ENCODE data around the gene MIOX. TPM values are rescaled to one million over a fixed set of nuclear protein-coding genes. Genes with fewer than 3 reads are reported as not detected.

MIOX gene
- total and polyA plus RNA-seq, 9 of the 15 experiments (the other 6 are each of a cell fraction or from before 2014, with no cell fraction given) = 0.08 TPM; not detected in 8

DNA sequence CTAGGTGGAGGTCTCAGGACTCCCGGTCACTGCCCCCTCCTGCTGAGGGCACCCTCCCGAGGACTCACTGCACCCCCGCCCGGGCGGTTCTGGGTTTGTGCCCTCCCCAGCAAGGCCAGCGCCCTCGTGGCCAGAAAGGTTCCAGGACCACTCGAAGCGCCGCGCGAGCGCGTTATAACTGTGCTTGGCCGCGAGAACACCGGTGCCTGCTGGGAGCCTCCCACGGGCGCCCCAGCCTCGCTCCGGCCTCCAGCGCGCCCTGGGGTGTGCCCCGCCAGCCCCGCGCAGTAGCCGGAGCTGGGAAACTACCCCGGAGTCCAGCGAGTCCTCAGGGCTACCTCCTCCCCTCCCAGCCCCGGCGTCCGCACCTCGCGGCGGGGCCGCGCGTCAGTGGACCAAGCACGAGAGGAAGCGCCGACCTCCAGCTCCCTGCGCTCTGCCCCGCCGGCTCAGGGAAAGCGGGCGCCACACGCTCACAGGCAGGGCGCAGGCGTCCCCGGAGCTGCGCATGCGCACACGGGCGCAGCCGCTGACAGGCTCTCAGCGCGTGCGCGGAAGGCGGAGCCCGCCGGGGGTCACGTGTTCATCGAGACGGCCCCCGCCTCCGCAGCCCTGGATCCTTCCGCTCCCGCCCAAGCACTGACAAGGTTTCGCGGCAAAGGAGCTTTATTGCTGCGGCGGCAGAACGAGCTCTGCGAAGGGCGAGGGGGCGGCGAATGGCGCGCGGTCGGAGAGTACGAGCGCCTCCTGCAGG, 38.6 kb downstream of the MIOX start, which contains the start of gene SCO2 (continued):
- peak; percentile 46 for TF ChIP-seq POLR2AphosphoS5 (IDR thresholded peaks at IDR 0.05; ENCODE audit: control insufficient read depth, insufficient read depth, low read depth, low read length)
- no peak for TF ChIP-seq ELF4 (CRISPR knock-in tag; IDR thresholded peaks at IDR 0.05)
- TF ChIP-seq RFX1 (IDR thresholded peaks at IDR 0.05) = no peak
- no peak for TF ChIP-seq POLR3A (IDR thresholded peaks at IDR 0.05; ENCODE audit: borderline replicate concordance, extremely low read depth, insufficient read depth, insufficient read length)
- no peak for TF ChIP-seq ZNF668 (CRISPR knock-in tag; IDR thresholded peaks at IDR 0.05)
- TF ChIP-seq LCOR (CRISPR knock-in tag; IDR thresholded peaks at IDR 0.05) = peak; percentile 67; the same call in 1 of the 2 replicates
- TF ChIP-seq, protein P1, sequence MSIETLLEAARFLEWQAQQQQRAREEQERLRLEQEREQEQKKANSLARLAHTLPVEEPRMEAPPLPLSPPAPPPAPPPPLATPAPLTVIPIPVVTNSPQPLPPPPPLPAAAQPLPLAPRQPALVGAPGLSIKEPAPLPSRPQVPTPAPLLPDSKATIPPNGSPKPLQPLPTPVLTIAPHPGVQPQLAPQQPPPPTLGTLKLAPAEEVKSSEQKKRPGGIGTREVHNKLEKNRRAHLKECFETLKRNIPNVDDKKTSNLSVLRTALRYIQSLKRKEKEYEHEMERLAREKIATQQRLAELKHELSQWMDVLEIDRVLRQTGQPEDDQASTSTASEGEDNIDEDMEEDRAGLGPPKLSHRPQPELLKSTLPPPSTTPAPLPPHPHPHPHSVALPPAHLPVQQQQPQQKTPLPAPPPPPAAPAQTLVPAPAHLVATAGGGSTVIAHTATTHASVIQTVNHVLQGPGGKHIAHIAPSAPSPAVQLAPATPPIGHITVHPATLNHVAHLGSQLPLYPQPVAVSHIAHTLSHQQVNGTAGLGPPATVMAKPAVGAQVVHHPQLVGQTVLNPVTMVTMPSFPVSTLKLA (conservative IDR thresholded peaks at IDR 0.05) = peak; percentile 77 to 87
- TF ChIP-seq, protein P2, sequence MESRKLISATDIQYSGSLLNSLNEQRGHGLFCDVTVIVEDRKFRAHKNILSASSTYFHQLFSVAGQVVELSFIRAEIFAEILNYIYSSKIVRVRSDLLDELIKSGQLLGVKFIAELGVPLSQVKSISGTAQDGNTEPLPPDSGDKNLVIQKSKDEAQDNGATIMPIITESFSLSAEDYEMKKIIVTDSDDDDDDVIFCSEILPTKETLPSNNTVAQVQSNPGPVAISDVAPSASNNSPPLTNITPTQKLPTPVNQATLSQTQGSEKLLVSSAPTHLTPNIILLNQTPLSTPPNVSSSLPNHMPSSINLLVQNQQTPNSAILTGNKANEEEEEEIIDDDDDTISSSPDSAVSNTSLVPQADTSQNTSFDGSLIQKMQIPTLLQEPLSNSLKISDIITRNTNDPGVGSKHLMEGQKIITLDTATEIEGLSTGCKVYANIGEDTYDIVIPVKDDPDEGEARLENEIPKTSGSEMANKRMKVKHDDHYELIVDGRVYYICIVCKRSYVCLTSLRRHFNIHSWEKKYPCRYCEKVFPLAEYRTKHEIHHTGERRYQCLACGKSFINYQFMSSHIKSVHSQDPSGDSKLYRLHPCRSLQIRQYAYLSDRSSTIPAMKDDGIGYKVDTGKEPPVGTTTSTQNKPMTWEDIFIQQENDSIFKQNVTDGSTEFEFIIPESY (CRISPR knock-in tag; IDR thresholded peaks at IDR 0.05) = peak; percentile 68; the same call in 1 of the 2 replicates
- TF ChIP-seq, protein P3, sequence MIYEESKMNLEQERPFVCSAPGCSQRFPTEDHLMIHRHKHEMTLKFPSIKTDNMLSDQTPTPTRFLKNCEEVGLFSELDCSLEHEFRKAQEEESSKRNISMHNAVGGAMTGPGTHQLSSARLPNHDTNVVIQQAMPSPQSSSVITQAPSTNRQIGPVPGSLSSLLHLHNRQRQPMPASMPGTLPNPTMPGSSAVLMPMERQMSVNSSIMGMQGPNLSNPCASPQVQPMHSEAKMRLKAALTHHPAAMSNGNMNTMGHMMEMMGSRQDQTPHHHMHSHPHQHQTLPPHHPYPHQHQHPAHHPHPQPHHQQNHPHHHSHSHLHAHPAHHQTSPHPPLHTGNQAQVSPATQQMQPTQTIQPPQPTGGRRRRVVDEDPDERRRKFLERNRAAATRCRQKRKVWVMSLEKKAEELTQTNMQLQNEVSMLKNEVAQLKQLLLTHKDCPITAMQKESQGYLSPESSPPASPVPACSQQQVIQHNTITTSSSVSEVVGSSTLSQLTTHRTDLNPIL (CRISPR knock-in tag; IDR thresholded peaks at IDR 0.05) = no peak
- TF ChIP-seq ARNT (IDR thresholded peaks at IDR 0.05) = no peak
- TF ChIP-seq NCOA4 (IDR thresholded peaks at IDR 0.05; ENCODE audit: partially characterized antibody) = no peak
- TF ChIP-seq, protein P4, sequence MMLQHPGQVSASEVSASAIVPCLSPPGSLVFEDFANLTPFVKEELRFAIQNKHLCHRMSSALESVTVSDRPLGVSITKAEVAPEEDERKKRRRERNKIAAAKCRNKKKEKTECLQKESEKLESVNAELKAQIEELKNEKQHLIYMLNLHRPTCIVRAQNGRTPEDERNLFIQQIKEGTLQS (IDR thresholded peaks at IDR 0.05) = no peak
- TF ChIP-seq, protein P4 (CRISPR knock-in tag; conservative IDR thresholded peaks at IDR 0.05) = no peak
- no peak for TF ChIP-seq TSC22D4 (tag; IDR thresholded peaks at IDR 0.05)
- no peak for TF ChIP-seq SRSF1 (IDR thresholded peaks at IDR 0.05; ENCODE audit: low read depth, low read length)
- no peak for TF ChIP-seq MAFF (IDR thresholded peaks at IDR 0.05; ENCODE audit: low read length)
- peak; percentile 8 for TF ChIP-seq HNRNPLL (IDR thresholded peaks at IDR 0.05; ENCODE audit: low read depth, low read length, poor library complexity, severe bottlenecking)
- TF ChIP-seq, protein P5, sequence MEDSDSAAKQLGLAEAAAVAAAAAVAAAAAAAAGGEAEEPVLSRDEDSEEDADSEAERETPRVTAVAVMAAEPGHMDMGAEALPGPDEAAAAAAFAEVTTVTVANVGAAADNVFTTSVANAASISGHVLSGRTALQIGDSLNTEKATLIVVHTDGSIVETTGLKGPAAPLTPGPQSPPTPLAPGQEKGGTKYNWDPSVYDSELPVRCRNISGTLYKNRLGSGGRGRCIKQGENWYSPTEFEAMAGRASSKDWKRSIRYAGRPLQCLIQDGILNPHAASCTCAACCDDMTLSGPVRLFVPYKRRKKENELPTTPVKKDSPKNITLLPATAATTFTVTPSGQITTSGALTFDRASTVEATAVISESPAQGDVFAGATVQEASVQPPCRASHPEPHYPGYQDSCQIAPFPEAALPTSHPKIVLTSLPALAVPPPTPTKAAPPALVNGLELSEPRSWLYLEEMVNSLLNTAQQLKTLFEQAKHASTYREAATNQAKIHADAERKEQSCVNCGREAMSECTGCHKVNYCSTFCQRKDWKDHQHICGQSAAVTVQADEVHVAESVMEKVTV (CRISPR knock-in tag; IDR thresholded peaks at IDR 0.05) = no peak
